Neural crest cell (in vitro differentiated cells): ENCODE results near the gene LUZP1. TPM values are rescaled to one million over a fixed set of nuclear protein-coding genes. Genes with fewer than 3 reads are reported as not detected.

Experiments used
- DNase-seq: peaks from one replicate; pipeline ENCODE4 v3.0.0; 2021; ENCODE audit warnings: low read depth, mixed read lengths, low spot score
- H3K27ac Mint-ChIP-seq: one replicate; pipeline ENCODE4 v1.8.0; 2021; ENCODE audit warnings: mild to moderate bottlenecking, mixed read lengths; ENCODE audit not compliant: unreplicated experiment
- H3K27me3 Mint-ChIP-seq: 2 replicates; pipeline ENCODE4 v1.8.0; 2021; ENCODE audit warnings: low read depth, mild to moderate bottlenecking, mixed read lengths
- H3K36me3 Mint-ChIP-seq: 2 replicates; pipeline ENCODE4 v1.8.0; 2021; ENCODE audit warnings: low read depth, mild to moderate bottlenecking, mixed read lengths
- H3K4me1 Mint-ChIP-seq: 2 replicates; pipeline ENCODE4 v1.8.0; 2021; ENCODE audit warnings: mixed read lengths
- H3K4me3 Mint-ChIP-seq: one replicate; pipeline ENCODE4 v1.8.0; 2021; ENCODE audit warnings: mild to moderate bottlenecking, mixed read lengths
- H3K9me3 Mint-ChIP-seq: 2 replicates; pipeline ENCODE4 v1.8.0; 2021; ENCODE audit warnings: mixed read lengths
- CTCF ChIP-seq: fragments of 200-600 bp; sonication (generic); conservative IDR thresholded peaks from 2 replicates; pipeline ENCODE4 v1.5.0; 2021; ENCODE audit warnings: antibody characterized with exemption, mild to moderate bottlenecking
- total RNA-seq: library from RNA; stranded (reverse); gene quantifications from 2 replicates; pipeline ENCODE4 v1.2.1, GENCODE V29; 2021

The LUZP1 gene
- total RNA-seq, 1 donor from 2014 or later: 31.4 TPM

- Mint-ChIP-seq H3K27me3 (peaks cover 16% of the 10 kb centered on the region), H3K4me1 (no peaks in the 10 kb centered on the region), H3K9me3 (no peaks in the 10 kb centered on the region), H3K36me3 (no peaks in the 10 kb centered on the region), H3K27ac (no peak overlapping the region), H3K4me3 (no peak overlapping the region)
- TF ChIP-seq CTCF: no peak
- DNase-seq: no peak
These were observed 19.0 kb upstream of the LUZP1 start for GRCh38 chr1:23187637-23188036.

- Mint-ChIP-seq H3K9me3 (no peaks in the 10 kb centered on the region), H3K27ac (no peak overlapping the region), H3K27me3 (peaks cover 18% of the 10 kb centered on the region), H3K36me3 (no peaks in the 10 kb centered on the region), H3K4me1 (no peaks in the 10 kb centered on the region), H3K4me3 (no peak overlapping the region)
- TF ChIP-seq CTCF: no peak
- no peak for DNase-seq
These were observed 16.7 kb upstream of the LUZP1 start for GRCh38 chr1:23185381-23185780.

GRCh38 chr1:23184212-23184934 is 15.7 kb upstream of the LUZP1 start:
- no peaks in the 10 kb centered on the region for H3K4me1 Mint-ChIP-seq
- H3K4me3 Mint-ChIP-seq: no peak overlapping the region
- peak; percentile 51 for DNase-seq
- no peaks in the 10 kb centered on the region for H3K36me3 Mint-ChIP-seq
- no peaks in the 10 kb centered on the region for H3K9me3 Mint-ChIP-seq
- peak; percentile 89 for TF ChIP-seq CTCF
- no peak overlapping the region for H3K27ac Mint-ChIP-seq
- H3K27me3 Mint-ChIP-seq: peaks cover 18% of the 10 kb centered on the region

GRCh38 chr1:23179862-23180261 is 11.2 kb upstream of the LUZP1 start:
- Mint-ChIP-seq H3K36me3 (no peaks in the 10 kb centered on the region), H3K4me3 (no peak overlapping the region), H3K4me1 (peaks cover 15% of the 10 kb centered on the region), H3K9me3 (no peaks in the 10 kb centered on the region), H3K27me3 (peaks cover 32% of the 10 kb centered on the region), H3K27ac (no peak overlapping the region)
- no peak for DNase-seq
- TF ChIP-seq CTCF: no peak

- peak overlapping the region; percentile 77 for H3K4me3 Mint-ChIP-seq
- TF ChIP-seq CTCF: peak; percentile 49
- peaks cover 15% of the 10 kb centered on the region for H3K4me1 Mint-ChIP-seq
- no peaks in the 10 kb centered on the region for H3K9me3 Mint-ChIP-seq
- no peak for DNase-seq
- no peaks in the 10 kb centered on the region for H3K36me3 Mint-ChIP-seq
- peaks cover 29% of the 10 kb centered on the region for H3K27me3 Mint-ChIP-seq
- H3K27ac Mint-ChIP-seq: no peak overlapping the region
These were observed 10.3 kb upstream of the LUZP1 start for GRCh38 chr1:23178950-23179349.
